Stomach smooth muscle (tissue), 2 donors: Measurements from ENCODE around the gene ARHGEF35.
"Not testable (repeated sequence)": the region's sequence is repeated elsewhere in the genome, so short reads cannot be mapped to it uniquely, and the experiment has no call there.

Experiments
- H3K27ac ChIP-seq: one replicate; pipeline ENCODE4 v1.7.0; 2013; ENCODE audit warnings: mild to moderate bottlenecking, low read length, inconsistent platforms
- H3K27me3 ChIP-seq, 2 donors: one replicate each; pipeline ENCODE4 v1.7.0; 2013; ENCODE audit warnings: low read length in 2 of 2; ENCODE audit not compliant: insufficient read depth in 2 of 2, control insufficient read depth in 1 of 2
- H3K36me3 ChIP-seq, 2 donors: one replicate each; pipeline ENCODE4 v1.7.0; 2013; ENCODE audit warnings: low read length in 2 of 2; ENCODE audit not compliant: control insufficient read depth in 2 of 2, insufficient read depth in 2 of 2
- H3K4me1 ChIP-seq: one replicate; pipeline ENCODE4 v1.7.0; 2013; ENCODE audit warnings: low read length; ENCODE audit not compliant: control insufficient read depth, insufficient read depth
- H3K4me3 ChIP-seq, 2 donors: one replicate each; pipeline ENCODE4 v1.7.0; 2013; ENCODE audit warnings: low read length in 2 of 2
- H3K9ac ChIP-seq, 2 donors: one replicate each; pipeline ENCODE4 v1.7.0; 2013; ENCODE audit warnings: low read length in 2 of 2, mild to moderate bottlenecking in 1 of 2
- H3K9me3 ChIP-seq, 2 donors: one replicate each; pipeline ENCODE4 v1.7.0; 2013; ENCODE audit warnings: low read length in 2 of 2; ENCODE audit not compliant: control insufficient read depth in 2 of 2
- donor health status: healthy.
- donor health status: Pancreatic carcinoma.

ARHGEF35 gene

GRCh38 chr7:144195212-144195872 is at the start of gene ARHGEF35:
Gene ARHGEF35, minus strand, starts transcription at chr7:144195833. Its CDS starts 7,450 bp downstream, at chr7:144188383.
- not testable (repeated sequence) for H3K27ac ChIP-seq, H3K9me3 ChIP-seq, H3K4me1 ChIP-seq, H3K27me3 ChIP-seq, H3K36me3 ChIP-seq, H3K9ac ChIP-seq, H3K4me3 ChIP-seq

- not testable (repeated sequence) for H3K27me3 ChIP-seq, H3K27ac ChIP-seq, H3K4me3 ChIP-seq, H3K9ac ChIP-seq, H3K36me3 ChIP-seq, H3K9me3 ChIP-seq, H3K4me1 ChIP-seq
These were observed 49.7 kb upstream of the ARHGEF35 start for GRCh38 chr7:144245372-144245771.

- H3K9me3 ChIP-seq, H3K27ac ChIP-seq, H3K27me3 ChIP-seq, H3K4me1 ChIP-seq, H3K4me3 ChIP-seq, H3K9ac ChIP-seq, H3K36me3 ChIP-seq: not testable (repeated sequence)
These were observed 43.7 kb upstream of the ARHGEF35 start, which contains the start of gene OR2A42 for GRCh38 chr7:144239365-144239764. Gene OR2A42, minus strand, starts transcription at chr7:144239605. Its CDS starts 6,762 bp downstream, at chr7:144232843.

GRCh38 chr7:144238530-144239082 is 43.0 kb upstream of the ARHGEF35 start:
- H3K9me3 ChIP-seq, H3K27me3 ChIP-seq, H3K9ac ChIP-seq, H3K27ac ChIP-seq, H3K36me3 ChIP-seq, H3K4me3 ChIP-seq, H3K4me1 ChIP-seq: not testable (repeated sequence)

GRCh38 chr7:144233039-144233438 is 37.4 kb upstream of the ARHGEF35 start:
- not testable (repeated sequence) for H3K4me1 ChIP-seq, H3K4me3 ChIP-seq, H3K9ac ChIP-seq, H3K27ac ChIP-seq, H3K36me3 ChIP-seq, H3K9me3 ChIP-seq, H3K27me3 ChIP-seq

- not testable (repeated sequence) for H3K36me3 ChIP-seq, H3K9ac ChIP-seq, H3K9me3 ChIP-seq, H3K4me1 ChIP-seq, H3K27ac ChIP-seq, H3K4me3 ChIP-seq, H3K27me3 ChIP-seq
These were observed 35.4 kb upstream of the ARHGEF35 start for GRCh38 chr7:144231027-144231426.

GRCh38 chr7:144228810-144229209 is 33.2 kb upstream of the ARHGEF35 start:
- H3K27me3 ChIP-seq, H3K4me1 ChIP-seq, H3K36me3 ChIP-seq, H3K4me3 ChIP-seq, H3K27ac ChIP-seq, H3K9me3 ChIP-seq, H3K9ac ChIP-seq: not testable (repeated sequence)

- not testable (repeated sequence) for H3K4me3 ChIP-seq, H3K4me1 ChIP-seq, H3K9ac ChIP-seq, H3K9me3 ChIP-seq, H3K27ac ChIP-seq, H3K27me3 ChIP-seq, H3K36me3 ChIP-seq
These were observed 31.2 kb upstream of the ARHGEF35 start for GRCh38 chr7:144226866-144227265.

GRCh38 chr7:144223675-144224074 is 28.0 kb upstream of the ARHGEF35 start:
- H3K4me3 ChIP-seq, H3K4me1 ChIP-seq, H3K27ac ChIP-seq, H3K27me3 ChIP-seq, H3K9ac ChIP-seq, H3K9me3 ChIP-seq, H3K36me3 ChIP-seq: not testable (repeated sequence)

- not testable (repeated sequence) for H3K4me1 ChIP-seq, H3K9ac ChIP-seq, H3K9me3 ChIP-seq, H3K36me3 ChIP-seq, H3K27ac ChIP-seq, H3K27me3 ChIP-seq, H3K4me3 ChIP-seq
These were observed 24.9 kb upstream of the ARHGEF35 start for GRCh38 chr7:144220531-144220930.

- H3K36me3 ChIP-seq, H3K9me3 ChIP-seq, H3K9ac ChIP-seq, H3K27ac ChIP-seq, H3K27me3 ChIP-seq, H3K4me1 ChIP-seq, H3K4me3 ChIP-seq: not testable (repeated sequence)
These were observed 23.5 kb upstream of the ARHGEF35 start for GRCh38 chr7:144219149-144219548.
